NCI-H2196 (cell line): ENCODE data around the gene TIGD7.
"Not testable (repeated sequence)": the region's sequence is repeated elsewhere in the genome, so short reads cannot be mapped to it uniquely, and the experiment has no call there.

Experiments used
- DNase-seq: peaks from one replicate; lab custom pipeline; 2025; ENCODE audit not compliant: unreplicated experiment; lab: John Stamatoyannopoulos, UW

Gene TIGD7

GRCh38 chr16:3282730-3283542 lies 22.3 kb downstream of the TIGD7 start, which contains the start of gene ZNF263:
Gene ZNF263 (plus strand): TSS chr16:3283491. CDS start chr16:3283819, 328 bp downstream.
- peak; percentile 97 for DNase-seq

DNA sequence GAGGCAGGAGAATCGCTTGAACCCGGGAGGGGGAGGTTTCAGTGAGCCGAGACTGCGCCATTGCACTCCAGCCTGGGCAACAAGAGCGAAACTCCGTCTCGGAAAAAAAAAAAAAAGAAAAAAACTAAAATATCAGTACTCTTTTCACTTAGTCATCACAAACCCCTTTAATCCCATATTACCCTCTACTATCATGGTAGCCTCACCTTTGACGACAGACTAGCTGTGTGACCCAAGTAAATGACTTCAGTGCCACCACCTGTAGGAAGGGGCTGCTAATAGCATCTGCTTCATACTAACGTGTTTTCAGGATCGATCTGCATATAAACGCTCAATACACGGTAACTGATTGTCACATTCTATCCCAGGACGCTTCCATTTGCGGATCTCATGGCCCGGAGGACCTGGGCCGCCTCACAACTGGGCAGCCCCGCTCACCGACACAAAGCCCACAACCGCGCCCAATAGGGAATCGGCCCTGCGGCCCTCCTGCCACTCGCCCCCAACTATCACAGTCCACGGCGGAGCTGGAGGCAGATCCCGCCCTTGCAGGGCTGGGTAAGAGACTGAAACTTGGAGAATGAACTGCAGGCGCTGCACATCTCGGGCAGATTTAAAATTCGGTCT lies 23.0 kb downstream of the TIGD7 start:
- peak; percentile 55 for DNase-seq

DNA sequence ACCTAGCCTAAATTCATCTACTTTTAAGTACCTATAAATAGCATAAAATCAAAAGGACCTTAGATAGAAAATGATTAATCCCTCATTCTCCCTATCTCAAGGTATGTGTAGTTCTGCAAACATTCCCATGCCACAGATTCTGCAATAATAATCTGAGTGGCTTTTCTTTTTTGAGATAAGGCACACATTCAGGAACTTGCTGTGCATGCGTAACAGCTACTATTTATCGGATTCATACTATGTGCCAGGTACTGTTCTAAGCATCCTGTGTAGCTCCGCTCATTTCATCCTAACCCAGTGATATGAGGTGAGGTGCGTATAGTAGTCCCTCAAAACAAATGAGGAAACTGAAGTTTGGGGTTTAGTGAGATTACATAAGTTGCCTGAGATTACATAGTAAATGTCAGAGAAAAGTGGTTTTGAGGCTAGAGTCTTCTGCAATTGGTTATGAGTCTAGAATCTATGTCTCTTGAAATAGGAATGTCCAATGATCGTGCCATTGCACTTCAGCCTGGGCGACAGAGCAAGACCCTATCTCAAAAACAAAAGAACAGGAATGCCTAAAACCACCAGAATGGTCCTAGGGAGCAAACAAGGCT lies 23.9 kb downstream of the TIGD7 start:
- no peak for DNase-seq

DNA sequence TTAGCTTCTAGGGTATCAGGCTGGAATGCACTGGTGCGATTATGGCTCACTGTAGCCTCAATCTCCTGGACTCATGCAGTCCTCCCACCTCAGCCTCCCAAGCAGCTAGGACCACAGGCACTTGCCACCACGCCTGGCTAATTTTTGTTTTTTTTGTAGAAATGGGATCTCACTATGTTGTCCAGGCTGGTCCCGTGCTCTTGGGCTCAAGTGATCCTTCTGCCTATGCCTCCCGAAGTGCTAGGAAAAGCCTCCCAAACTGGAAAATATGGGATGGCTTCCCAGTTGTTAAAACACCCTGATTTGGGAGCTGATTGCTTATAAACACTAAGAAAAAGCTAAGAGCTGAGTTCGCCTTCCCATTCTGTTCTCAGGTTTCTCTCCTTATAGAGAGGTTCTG lies 28.6 kb downstream of the TIGD7 start:
- no peak for DNase-seq

GRCh38 chr16:3274947-3275346 lies 30.3 kb downstream of the TIGD7 start:
- DNase-seq, result no peak

- DNase-seq, result no peak
Observed at GRCh38 chr16:3274490-3274889, 30.7 kb downstream of the TIGD7 start.

DNA sequence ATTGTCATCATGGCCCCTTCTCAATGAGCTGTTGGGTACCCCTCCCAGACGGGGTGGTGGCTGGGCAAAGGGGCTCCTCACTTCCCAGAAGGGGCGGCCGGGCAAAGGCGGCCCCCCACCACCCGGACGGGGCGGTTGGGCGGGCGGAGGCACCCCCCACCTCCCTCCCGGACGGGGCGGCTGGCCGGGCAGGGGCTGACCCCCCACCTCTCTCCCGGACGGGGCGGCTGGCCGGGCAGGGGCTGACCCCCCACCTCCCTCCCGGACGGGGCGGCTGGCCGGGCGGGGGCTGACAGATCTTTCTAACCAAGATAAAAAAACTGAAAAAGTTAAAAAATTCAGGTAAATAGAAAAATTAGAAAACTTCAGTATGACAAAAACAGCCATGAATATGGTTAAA lies 33.9 kb downstream of the TIGD7 start:
- not testable (repeated sequence) for DNase-seq

DNA sequence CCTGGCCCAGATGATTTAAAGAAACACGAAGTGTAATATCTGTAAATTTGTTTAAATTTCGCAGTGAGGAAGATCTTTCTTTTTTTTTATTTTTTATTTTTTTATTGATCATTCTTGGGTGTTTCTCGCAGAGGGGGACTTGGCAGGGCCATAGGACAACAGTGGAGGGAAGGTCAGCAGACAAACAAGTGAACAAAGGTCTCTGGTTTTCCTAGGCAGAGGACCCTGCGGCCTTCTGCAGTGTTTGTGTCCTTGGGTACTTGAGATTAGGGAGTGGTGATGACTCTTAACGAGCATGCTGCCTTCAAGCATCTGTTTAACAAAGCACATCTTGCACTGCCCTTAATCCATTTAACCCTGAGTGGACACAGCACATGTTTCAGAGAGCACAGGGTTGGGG lies 34.5 kb downstream of the TIGD7 start:
- not testable (repeated sequence) for DNase-seq

DNA sequence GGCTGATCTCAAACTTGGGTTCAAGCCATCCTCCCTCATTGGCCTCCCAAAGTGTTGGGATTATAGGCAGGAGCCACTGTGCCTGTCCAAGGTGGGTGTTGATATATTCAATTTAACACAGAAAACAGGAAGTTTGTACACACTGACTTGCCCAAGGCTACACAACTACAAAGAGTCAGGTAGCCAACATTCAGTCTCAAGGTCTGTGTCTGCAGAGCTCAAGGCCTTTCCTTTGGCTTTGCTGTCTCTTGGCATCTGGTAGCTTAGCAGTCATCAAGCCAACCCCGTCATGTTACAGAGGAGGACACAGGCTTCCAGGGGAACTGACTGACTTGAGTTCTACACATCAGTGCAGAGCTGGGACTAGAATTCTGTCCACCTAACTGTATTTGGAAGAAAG lies 36.9 kb downstream of the TIGD7 start:
- DNase-seq, result no peak

- peak; percentile 35 for DNase-seq
Observed at GRCh38 chr16:3266873-3267537, 38.2 kb downstream of the TIGD7 start.

- DNase-seq, result peak; percentile 98
Observed at GRCh38 chr16:3264137-3265036, 40.8 kb downstream of the TIGD7 start.

GRCh38 chr16:3262517-3262916 lies 42.7 kb downstream of the TIGD7 start:
- DNase-seq, result no peak

- DNase-seq, result no peak
Observed at GRCh38 chr16:3259836-3260235, 45.4 kb downstream of the TIGD7 start.

DNA sequence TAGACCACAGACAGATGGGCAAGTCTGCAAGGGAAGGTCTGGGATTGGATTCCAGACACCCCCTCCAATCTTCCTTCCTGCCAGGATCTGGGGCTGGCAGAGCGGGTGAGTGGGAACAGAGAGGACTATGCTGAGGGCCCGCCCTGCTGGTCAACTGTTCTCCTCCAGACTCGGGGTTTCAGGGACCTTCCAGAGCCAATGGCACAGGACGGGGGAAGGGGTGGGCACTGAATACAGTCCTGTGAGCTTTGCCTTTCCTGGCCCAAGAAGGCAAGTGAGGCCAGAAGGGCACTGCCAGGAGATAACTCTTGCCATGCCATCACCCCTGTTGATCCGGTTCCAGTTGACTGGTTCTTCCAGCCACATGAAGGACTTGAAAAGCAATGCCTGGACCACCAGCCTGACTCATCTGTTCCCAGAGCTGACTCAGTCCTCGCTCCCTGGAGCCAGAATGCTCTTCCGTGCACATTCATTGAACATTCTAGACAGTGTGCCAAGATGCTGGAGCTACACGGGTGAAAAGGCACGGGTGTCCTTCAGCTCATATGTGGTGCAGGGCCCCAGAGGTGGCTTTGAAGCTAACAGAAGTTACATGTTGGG lies 48.3 kb downstream of the TIGD7 start:
- no peak for DNase-seq

DNA sequence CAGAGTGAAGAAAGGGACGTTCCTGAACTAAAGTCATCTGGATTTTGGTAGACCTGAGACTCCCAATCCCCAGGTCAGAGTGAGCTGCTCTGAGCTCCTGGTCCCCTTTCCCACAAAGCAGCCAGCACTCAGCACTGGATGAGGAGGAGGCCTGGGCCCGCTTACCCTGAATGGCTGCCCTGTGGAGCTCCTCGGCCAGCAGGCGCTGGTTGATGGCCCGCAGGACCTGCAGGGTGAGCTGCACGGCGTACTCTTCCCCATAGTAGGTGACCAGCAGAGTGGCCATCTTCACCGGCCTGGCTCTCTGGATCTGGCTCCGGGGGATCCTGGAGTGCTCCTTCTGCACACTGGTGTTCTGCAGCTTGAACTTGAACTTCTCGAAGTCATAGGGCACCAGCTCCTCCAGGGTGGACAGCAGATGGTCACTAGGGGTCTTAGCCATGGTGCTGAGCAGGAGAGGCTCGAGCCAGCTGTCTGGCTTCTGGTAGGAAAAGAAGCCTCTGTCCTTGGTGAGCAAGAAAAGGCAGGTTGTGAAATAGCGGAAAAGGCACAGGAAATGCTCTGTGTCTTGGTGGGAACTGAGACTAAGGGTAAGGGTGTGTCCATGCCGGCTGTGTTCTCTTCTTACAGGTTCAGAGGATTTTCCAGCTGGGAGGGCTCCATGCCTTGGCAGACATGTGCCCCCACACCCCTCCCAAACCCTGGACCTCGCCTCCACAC lies 48.9 kb downstream of the TIGD7 start, which contains the start of gene MEFV:
TSS of gene MEFV (minus strand) at position 488 of the 720 bp plus-strand sequence. CDS start at position 442, 46 bp downstream.
- DNase-seq, result no peak

DNA sequence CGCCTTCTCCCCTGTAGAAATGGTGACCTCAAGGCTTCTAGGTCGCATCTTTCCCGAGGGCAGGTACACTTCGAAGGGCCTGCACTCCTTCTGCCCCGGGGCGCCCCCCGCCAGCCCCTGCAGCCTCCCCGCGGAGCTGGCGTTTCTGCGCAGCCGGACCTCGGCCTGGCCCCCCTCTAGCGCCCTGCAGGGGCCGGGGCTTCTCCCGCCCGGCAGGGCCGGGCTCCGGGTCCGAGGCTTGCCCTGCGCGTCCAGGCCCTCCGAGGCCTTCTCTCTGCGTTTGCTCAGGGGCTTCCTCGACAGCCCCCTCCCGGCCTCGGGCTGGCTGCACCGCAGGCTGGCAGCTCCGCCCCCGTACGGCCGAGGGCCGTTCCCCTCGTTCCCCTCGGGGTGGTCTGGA lies 50.9 kb downstream of the TIGD7 start:
- DNase-seq, result no peak

- DNase-seq, result no peak
Observed at GRCh38 chr16:3252967-3253366, 52.3 kb downstream of the TIGD7 start.

GRCh38 chr16:3249451-3249850 lies 55.8 kb downstream of the TIGD7 start:
- no peak for DNase-seq

GRCh38 chr16:3249020-3249419 lies 56.2 kb downstream of the TIGD7 start:
- no peak for DNase-seq
